HG03108 (cell line): Measurements from ENCODE around the gene CDH23.

Experiments
- ATAC-seq: cut with Tn5 transposase; IDR thresholded peaks from one replicate; pipeline ENCODE4 v1.9.1; 2021; ENCODE audit warnings: moderate library complexity; ENCODE audit not compliant: unreplicated experiment

CDH23 gene

DNA sequence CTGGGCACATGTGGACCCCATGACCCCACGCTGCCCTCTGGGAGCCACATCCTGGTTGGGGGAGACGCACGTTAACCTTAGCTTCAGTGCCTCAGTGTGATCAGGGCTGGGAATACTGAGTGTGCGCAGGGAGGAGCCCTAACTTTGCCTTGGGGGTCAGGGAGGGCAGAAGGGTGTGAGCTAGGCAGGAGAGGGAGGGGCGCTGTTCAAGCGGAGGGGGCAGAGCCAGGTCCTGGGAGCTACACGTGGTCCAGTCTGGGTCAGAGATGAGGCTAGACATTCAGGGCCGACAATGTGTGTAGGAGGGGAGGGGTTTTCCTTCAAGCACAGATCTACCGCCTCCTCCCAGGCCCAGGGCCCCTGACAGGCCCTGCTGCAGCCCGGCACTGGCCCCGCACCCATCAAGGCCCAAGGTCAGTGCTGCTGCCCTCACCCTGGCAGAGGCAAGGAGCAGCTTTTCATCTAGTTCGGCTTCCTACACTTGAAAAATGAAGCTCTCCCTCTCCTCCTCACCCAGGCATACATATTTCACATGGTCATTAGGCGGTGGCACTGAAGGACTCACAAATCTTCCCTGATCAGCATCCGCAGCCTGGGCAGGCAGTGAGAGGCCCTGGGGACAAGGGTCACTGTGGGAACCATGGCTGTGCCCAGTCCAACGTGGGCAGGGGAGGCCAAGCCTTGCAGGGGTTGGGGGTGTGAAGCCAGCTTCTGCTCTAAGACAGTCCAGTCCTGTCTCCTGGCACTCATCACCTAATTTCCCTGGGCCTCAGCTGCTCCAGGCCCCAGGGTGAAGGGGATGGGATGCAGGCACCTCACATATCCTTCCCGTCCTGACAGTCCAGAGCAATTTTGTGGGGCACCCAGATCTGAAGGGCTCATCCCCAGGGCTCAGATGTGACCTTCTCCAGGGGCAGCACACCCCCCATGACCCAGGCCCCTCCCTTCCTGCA lies 275.6 kb downstream of the CDH23 start:
- no peak for ATAC-seq

DNA sequence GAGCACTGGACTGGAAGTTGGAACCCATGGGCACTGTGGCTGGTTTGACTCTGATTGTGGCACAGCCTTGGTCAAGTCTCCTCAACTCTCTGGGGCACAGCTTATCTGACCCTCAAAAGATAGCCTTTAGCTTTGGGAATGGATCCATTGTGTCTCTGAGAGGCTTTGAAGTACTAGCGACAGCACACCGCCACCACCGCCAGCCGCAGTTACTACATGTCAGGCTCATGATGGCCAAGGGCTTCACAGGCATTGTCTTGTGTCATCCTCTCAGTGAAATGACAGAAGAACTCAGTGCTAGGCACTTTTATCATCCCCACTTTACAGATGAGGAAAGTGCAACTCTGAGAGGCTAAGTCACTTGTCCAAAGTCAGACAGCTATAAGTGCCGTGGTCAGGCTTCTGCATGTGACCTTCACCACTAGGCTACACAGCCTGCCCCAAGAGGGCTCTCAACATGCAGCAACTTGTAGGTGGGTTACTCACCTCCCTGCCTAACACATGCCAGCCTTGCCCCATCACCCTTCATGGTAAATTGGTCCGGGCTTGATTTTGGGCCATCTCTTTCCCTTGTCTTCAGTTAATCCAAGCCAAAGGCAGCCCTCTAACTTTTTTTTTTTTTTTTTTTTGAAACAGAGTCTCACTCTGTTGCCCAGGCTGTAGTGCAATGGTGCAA lies 278.7 kb downstream of the CDH23 start:
- ATAC-seq, result no peak

DNA sequence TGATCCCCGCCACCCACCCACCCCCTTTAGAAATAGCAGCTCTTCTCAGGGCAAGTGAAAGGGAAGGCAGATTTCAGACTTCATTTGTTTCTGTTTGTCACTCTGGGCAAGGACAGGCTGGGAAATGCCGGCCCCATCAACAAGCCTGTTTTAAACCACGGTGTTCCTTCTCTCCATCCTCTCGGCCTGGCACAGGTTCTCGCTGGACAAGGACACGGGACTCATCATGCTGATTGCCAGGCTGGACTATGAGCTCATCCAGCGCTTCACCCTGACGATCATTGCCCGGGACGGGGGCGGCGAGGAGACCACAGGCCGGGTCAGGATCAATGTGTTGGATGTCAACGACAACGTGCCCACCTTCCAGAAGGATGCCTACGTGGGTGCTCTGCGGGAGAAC lies 280.5 kb downstream of the CDH23 start:
- no peak for ATAC-seq

DNA sequence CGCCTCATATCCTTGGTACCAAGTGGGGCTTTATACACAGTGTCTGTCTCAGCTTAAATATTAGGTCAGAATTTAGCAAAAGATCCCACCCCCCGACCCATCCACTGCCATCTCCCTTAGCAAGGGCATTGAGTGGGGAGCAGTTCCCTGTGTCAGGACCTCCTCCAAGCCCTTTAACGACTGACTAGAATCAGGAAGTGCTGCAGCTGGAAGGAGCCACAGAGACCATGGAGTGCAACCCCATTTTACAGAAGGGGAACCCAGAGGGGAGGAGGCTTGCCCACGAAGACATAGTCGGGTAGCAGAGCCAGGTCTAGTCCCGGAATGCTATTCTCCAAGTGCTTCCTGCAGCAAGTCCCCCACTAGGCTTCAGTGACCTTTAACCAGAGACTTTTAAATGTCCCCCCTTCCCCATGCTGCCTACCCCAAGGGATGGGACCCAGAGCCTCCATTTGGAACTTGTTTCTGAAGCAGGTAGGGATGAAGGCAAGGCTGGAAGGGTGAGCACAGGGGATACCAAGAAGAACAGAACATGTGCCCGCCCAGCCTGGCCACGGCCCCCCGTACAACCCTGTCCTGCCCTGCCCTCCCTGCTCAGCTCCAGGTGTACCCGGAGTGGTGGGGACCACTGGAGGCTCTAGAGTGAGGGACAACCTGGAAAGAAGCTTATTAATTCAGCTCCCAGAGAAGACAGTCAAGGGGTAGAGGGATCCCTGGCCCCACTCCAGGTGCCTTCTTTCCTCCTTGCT lies 281.5 kb downstream of the CDH23 start:
- ATAC-seq, result no peak

DNA sequence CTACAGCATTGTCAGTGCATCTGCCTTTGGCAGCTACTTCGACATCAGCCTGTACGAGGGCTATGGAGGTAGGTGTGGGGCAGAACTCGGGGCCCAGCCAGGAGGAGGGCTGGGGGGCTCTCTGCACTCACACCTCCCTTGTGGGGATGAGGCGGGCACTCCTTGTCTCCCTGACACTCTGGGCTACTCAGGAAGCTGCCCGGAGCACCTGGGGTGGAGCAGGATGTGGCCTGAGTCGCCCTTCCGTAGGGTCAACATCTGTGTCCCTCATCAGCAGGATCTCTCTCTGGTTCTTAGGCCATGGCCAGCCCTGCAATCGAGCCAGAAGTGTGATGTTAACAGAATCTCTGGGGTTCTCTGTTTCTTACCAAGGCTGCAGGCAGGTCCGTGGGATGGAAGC lies 282.7 kb downstream of the CDH23 start:
- no peak for ATAC-seq

DNA sequence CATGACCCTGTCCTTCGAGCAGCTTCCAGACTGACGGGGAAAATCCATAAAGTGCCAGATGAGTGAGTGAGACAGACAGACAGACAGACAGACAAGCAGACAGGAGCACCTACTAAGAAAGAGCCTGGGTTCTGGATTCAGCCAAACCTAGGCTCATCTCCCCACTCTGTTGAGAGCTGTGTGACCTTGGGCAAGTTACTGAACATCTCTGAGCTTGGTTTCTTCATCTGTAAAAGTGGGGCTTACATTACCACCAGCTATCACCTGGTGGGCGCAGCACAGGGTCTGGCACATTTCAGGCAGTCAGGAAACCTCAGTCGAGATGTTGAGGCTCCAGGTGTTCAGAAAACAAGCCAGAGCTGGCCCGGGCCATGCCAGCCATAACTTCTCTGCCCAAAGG lies 285.3 kb downstream of the CDH23 start:
- no peak for ATAC-seq

DNA sequence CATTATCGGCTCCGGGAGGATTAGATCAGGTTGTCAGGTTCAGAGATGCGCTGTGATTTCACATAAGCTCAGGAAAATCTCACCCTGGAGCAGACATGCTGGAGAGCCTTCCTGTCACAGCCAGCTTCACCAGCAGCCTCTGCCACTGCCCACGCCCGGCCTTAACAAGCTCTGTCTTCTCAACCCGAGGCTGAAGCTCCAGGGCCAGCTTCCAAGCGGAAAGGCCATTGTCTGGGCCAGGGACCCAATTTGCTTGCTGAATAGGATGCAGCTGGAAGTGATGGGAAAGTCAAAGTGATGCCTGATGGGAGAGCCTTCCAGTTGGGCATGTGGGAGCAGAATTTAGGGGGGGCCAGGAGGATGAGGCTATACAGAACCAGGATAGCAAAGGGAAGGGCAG lies 286.6 kb downstream of the CDH23 start:
- no peak for ATAC-seq

DNA sequence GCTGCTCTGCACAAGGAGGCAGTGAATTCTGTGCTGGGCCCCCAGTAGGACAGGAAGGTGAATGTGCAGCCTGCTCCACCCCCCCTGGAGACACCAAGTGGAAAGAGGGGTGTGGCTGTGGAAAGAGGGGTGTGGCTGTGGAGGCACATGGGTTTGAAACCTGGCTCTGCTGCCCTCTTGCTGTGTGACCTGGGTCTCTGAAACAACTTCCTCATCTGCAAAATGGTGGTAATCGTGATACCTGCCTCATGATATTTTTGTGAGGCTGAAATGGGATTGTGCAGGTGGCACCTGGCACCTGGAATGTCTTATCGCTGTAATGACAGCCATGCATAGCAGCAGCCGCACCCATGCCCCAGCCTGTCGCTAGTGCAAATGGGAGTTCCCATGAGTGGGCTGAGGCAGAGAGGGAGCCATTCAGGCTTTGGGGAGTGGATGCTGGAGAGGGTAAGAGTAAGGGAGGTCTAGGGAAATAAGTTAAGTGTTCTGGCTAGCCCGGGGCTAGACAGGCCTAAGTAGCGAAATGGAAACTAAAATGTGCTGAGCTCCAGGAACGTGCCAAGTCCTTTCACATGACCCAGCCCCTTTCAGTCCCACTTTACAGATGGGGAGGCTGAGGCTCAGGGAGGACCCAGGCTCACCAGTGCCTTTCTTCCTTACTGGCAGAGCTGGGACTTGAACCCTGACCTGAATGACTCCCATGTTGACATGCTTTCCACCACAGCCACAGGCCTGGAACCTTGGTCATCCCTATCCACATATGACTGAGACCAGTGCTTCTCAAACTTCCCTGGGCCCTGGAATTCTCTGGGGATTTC lies 287.8 kb downstream of the CDH23 start:
- no peak for ATAC-seq

DNA sequence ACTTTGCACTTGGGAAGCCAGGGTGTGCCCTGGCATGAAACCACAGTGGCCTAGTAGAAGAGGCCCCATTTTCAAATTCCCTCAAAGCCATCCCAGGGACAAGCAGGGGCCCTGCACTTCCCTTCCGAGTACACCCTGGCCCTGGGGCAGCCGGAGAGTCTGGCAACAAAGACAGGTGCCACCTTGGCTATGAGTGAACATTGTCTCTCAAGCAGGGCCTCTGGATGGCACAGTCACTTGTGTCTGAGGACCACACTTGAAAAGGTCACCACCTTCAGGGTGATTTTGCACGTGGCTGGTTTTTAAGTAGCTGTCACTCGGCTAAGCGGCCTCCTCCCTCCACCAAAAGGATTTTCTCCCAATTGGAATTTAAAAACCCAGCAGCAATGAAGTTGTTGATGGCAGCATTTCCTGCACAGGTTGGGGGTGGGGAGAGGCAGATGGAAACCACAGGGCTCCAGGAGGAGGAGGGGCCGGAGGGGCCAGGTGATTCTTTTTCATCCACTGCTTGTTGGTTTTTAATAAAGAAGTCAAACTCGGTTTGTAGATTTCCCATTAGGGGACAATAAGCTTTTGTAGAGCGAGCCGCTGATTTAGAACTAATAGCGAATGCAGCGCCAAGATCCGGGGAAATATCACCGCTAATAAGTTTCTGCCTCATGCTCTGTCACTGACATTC lies 289.0 kb downstream of the CDH23 start:
- no peak for ATAC-seq

DNA sequence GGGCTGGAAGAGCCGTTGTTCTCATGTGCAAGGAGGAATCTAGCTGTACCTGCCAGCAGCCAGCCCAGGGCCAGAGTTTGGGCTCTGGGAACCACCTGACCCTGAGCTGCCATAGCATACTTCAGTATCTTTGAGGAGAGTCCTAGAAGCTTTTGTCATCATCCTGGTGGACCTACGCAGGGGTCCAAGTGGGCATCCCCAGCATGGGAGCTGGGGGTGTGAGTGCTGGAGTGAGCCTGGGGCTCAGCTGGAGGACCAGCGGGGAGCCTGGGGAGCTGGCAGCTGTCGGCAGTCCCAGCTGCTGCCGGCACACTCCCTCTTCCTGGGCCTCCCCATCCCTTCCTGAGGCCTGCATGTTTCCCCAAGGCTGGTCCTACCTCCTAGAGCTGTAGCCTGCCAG lies 290.4 kb downstream of the CDH23 start:
- no peak for ATAC-seq

DNA sequence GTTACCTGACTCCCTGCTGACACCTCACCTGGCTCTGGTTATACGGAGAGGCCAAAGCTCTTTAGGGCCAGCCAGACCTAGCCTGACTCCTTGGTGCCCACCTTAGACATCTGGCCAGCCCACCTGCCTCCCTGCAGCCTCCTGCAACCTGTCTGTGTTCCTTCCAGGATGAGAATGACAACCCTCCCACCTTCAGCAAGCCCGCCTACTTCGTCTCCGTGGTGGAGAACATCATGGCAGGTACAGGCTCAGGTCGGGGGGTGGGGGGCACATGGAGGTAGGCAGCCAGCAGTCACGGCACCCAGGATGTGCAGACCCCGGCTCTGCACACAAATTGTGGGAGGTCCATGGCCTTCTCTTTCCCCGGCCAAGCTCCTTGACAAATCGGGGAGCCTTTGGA lies 290.8 kb downstream of the CDH23 start:
- no peak for ATAC-seq

DNA sequence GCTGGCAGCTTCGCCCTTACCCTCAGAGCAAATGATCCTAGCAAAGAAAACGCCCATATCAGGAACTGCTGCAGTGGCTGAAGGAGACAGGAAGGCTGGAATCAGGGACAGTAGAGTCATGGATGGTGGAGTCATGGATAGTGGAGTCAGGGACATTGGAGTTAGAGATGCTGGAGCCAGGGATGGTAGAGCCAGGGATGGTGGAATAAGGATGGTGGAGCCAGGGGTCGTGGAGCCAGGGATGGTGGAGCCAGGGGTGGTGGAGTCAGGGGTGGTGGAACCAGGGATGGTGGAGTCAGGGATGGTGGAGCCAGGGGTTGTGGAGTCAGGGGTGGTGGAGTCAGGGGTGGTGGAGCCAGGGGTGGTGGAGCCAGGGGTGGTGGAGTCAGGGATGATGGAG lies 291.5 kb downstream of the CDH23 start:
- ATAC-seq, result no peak

DNA sequence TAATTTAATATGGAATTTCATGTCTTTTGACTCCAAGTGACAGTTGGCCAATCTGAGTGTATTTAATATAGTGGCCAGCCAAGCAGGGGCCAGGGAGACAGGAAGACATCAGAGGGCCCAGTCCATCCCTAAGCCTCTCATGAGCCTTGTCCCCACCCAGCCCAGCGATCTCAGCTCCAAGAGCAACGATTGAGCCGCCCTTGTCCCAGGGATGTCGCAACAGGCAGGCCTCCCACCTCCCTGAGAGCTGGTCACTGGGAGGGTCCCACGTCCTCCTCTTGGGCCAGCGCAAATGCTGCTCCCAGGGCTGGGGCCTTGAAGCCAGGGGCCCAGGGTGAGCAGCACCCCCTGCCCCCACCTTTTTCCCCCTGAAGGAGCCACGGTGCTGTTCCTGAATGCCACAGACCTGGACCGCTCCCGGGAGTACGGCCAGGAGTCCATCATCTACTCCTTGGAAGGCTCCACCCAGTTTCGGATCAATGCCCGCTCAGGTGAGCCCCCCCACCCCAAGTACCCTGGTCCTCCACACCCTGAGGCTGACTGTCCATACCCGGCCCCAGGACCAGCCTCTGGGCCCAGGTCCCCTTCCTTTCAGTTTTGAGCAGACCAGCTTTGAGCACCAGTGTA lies 293.5 kb downstream of the CDH23 start:
- no peak for ATAC-seq

DNA sequence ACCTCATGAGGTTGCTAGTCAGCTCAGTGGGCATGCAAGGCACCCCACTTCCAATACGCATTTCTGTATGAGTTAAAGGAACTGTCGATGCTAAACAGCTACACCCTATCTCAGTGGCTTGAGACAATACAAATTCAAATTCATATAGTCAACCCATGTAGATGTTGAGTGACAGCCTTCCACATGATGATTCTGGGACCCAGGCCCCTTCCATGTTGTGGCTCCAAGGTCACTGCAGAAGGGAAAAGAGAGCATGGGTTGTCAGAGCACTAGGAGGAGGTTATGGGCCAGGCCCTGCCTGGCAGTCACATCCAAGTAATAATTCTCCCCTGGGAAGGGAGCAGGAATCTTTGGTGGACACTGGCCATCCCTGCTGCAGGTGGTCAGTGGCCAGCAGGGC lies 294.7 kb downstream of the CDH23 start:
- no peak for ATAC-seq

DNA sequence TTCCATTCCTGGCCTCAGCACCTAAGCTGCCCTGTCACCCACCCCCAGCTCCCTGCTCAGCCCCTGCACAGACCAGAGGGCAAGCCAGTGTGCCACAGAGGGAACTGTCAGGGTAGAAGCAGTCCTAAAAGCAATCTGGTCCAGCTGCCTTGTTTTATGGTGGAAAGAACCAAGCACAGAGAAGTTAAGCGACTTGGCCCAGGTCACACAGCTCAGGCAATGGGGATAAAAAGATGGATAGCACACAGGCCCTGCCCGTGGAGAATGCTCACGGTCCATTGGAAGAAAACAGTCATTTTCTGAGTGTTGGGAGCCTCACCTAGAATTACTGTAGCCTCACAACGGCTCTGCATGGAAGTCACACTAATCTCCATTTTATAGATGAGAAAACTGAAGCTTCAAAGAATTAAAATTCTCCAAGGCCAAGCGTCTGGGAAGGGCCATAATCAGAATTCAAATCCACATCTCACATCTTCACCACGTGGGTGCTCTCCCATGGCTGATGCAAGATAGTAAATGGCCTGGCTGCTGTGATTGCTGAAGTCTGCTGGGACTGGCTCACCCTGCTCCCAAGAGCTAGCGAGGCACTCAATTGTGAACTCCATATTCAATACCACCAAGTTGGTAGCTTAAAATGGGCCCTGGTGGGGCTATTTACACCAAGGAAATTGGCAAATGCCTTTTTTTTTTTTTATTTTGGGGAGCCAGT lies 296.0 kb downstream of the CDH23 start:
- ATAC-seq, result no peak

DNA sequence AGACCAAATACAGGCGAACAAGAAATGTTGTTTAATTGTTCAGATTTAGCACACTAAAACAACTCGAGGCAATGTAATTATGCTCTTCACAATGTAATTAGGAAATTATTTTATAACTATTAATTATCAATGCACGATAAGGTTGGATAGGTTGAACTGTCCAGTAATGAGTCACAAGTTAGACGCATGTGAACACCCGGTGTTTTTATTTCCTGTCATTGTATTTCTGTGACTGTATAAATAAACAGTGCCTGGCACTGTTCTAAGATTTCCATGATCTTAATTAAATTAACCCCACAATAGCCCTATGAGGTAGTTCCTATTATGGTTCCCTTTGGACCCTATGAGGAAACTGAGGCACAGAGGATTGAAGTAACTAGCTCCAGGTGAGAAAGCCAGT lies 296.7 kb downstream of the CDH23 start:
- no peak for ATAC-seq

DNA sequence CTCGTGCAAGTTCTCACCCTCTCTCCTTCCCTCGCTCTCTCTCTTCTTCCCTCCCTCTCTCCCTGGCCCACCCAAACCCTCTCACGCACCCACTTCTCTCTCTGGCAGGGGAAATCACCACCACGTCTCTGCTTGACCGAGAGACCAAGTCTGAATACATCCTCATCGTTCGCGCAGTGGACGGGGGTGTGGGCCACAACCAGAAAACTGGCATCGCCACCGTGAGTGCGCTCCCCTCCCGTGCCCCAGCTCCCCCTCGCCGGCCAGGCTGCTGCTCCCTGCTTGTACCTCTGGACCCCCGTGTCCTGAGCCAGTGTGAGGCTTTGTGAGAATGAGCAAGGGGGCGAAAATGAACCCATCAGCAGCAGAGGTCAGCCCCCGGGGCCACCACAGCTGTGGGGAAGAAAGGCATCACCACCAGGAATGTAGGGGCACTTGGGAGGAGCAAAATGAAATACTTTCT lies 297.4 kb downstream of the CDH23 start:
- ATAC-seq, result peak; percentile 18

DNA sequence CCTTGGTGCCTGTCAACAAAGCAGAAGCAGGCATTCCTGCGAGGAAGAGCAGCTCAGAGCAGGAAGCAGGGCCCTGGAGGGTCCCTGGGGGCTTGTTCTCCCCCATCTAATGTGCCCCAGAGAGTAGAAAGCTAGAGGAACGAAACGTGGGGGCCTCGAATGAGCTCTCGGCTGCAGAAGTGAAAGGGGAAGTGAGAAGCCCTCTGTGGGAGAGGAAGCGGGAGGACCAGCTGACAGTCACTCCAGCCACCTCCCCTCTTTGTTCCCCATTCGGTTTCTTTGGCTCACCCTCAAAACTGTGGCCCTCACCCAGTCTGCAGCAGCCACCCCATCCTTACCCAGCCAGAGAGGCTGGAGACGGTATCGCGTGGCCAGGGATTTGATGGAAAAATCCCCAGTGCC lies 297.8 kb downstream of the CDH23 start:
- peak; percentile 77 for ATAC-seq
